DOHH2 (cell line): ENCODE data around the gene STX8.

ENCODE experiments used
- EZH2phosphoT487 ChIP-seq: fragments of 200-600 bp; sonication (generic); IDR thresholded peaks from 2 replicates; pipeline ENCODE4 v1.6.1; 2017; ENCODE audit warnings: borderline replicate concordance, mild to moderate bottlenecking, antibody characterized with exemption, low read length, moderate library complexity, mixed read lengths
- TF ChIP-seq, protein P1 (sequence below): fragments of 200-600 bp; sonication (generic); IDR thresholded peaks from one replicate; pipeline ENCODE4 v1.5.1; 2014; ENCODE audit warnings: antibody characterized with exemption, mild to moderate bottlenecking, low read depth, low read length; ENCODE audit not compliant: poor library complexity, severe bottlenecking

DNA sequence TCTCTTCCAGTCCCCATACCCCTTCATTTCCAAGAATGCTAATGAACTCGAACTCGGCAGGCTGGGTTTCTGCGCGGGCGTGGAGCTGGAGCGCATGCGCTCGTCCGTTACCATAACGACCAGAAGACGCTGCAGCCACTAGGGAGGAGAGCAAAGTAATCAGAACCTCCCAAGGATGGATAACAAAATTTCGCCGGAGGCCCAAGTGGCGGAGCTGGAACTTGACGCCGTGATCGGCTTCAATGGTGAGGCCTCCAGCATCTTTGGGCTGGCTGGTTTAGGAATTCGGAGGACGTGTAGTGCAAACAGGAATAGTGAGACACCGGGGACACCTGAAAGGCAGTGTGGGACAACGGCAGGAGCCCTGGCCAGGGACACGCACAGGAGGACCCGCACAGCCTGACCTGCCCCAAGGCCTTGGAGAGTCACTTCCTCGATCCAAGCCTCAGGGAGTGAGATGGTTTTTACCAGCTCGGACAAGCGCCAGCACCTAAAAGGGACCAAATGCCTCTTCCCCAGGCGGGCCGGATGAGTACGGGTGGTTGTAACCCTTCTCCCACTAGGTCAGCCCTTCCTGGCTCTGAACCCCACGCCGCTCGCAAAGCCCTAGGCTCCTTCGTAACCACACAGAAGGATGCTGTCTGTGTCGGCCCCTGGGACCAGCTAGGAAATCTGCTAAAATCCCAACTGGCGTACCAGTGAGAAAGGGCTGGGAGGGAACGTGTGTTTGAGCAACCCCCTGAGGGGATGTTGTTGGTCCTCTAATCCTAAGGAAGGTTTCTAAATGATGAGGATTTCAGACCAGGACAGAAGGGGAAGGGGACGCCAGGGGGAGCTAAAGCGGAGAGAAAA lies 1.1 kb upstream of the STX8 start, which contains the start of gene CFAP52:
- TF ChIP-seq, protein P1, sequence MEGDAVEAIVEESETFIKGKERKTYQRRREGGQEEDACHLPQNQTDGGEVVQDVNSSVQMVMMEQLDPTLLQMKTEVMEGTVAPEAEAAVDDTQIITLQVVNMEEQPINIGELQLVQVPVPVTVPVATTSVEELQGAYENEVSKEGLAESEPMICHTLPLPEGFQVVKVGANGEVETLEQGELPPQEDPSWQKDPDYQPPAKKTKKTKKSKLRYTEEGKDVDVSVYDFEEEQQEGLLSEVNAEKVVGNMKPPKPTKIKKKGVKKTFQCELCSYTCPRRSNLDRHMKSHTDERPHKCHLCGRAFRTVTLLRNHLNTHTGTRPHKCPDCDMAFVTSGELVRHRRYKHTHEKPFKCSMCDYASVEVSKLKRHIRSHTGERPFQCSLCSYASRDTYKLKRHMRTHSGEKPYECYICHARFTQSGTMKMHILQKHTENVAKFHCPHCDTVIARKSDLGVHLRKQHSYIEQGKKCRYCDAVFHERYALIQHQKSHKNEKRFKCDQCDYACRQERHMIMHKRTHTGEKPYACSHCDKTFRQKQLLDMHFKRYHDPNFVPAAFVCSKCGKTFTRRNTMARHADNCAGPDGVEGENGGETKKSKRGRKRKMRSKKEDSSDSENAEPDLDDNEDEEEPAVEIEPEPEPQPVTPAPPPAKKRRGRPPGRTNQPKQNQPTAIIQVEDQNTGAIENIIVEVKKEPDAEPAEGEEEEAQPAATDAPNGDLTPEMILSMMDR = peak; percentile 60
- TF ChIP-seq EZH2phosphoT487 = no peak
